K562 (cell line): Measurements from ENCODE around the gene FBXO17.

ENCODE experiments used
- CHD2 ChIP-seq: IDR thresholded peaks from 2 replicates; pipeline ENCODE4 v1.6.1; 2011; ENCODE audit warnings: low read depth, low read length
- CTCF ChIP-seq, 3 experiments: IDR thresholded peaks in 2 of 3; conservative IDR thresholded peaks in 1 of 3; 2 replicates each; pipeline ENCODE4 v1.5.1; 2011 to 2012; ENCODE audit warnings: low read length in 3 of 3, mild to moderate bottlenecking in 3 of 3, control low read depth in 2 of 3, improper control_type of control experiment in 1 of 3, inconsistent platforms in 1 of 3, low read depth in 1 of 3, mixed read lengths in 1 of 3, moderate library complexity in 1 of 3; ENCODE audit not compliant: insufficient read depth in 2 of 3
- NFIC ChIP-seq: fragments of 450-650 bp; IDR thresholded peaks from 2 replicates; pipeline ENCODE4 v1.6.1; 2017; ENCODE audit warnings: mild to moderate bottlenecking, inconsistent platforms
- NRF1 ChIP-seq, 2 experiments: fragments of 450-650 bp; IDR thresholded peaks in 1 of 2; conservative IDR thresholded peaks in 1 of 2; 2 replicates each; pipeline ENCODE4 v1.6.1; 2014; ENCODE audit warnings: mild to moderate bottlenecking in 2 of 2
- POLR2A ChIP-seq: fragments of 450-650 bp; conservative IDR thresholded peaks from 2 replicates; pipeline ENCODE4 v1.6.1; 2016
- POLR2AphosphoS5 ChIP-seq: IDR thresholded peaks from 2 replicates; pipeline ENCODE4 v1.6.1; 2011; ENCODE audit warnings: mild to moderate bottlenecking, low read depth, low read length, moderate library complexity; ENCODE audit not compliant: control insufficient read depth, insufficient read depth
- REST ChIP-seq, 2 experiments: fragments of 450-650 bp; formaldehyde crosslinking in 1 of 2; IDR thresholded peaks; 2 replicates each; pipeline versions ENCODE4 v1.4.0 to v1.6.1; 2014 to 2020; ENCODE audit warnings: mild to moderate bottlenecking in 2 of 2, borderline replicate concordance in 1 of 2, low read depth in 1 of 2
- RUNX1 ChIP-seq: sonication (generic); IDR thresholded peaks from 2 replicates; pipeline ENCODE4 v1.6.1; 2016; ENCODE audit warnings: antibody characterized with exemption, low read depth
- SMC3 ChIP-seq: conservative IDR thresholded peaks from 2 replicates; pipeline ENCODE4 v1.6.1; 2011; ENCODE audit warnings: low read depth, low read length, improper control_type of control experiment; ENCODE audit not compliant: insufficient read depth
- SP1 ChIP-seq: sonication (generic); formaldehyde crosslinking; IDR thresholded peaks from 2 replicates; pipeline ENCODE4 v1.8.1; 2022; ENCODE audit warnings: mild to moderate bottlenecking, missing genetic modification reagents
- STAT6 ChIP-seq: sonication (generic); formaldehyde crosslinking; IDR thresholded peaks from 2 replicates; pipeline ENCODE4 v1.8.1; 2023; ENCODE audit warnings: mild to moderate bottlenecking, missing genetic modification reagents
- TBL1XR1 ChIP-seq, 2 experiments: IDR thresholded peaks; 2 replicates each; pipeline ENCODE4 v1.6.1; 2012; ENCODE audit warnings: improper control_type of control experiment in 2 of 2, low read length in 2 of 2, mild to moderate bottlenecking in 1 of 2
- ZNF174 ChIP-seq: fragments of 250-450 bp; sonication (Bioruptor Pico); IDR thresholded peaks from 2 replicates; pipeline ENCODE4 v1.4.0; 2020; ENCODE audit warnings: mild to moderate bottlenecking

GRCh38 chr19:38900743-38901190, 74.8 kb downstream of the FBXO17 start:
- TF ChIP-seq CHD2 (no peak), SMC3 (no peak), NFIC (no peak), RUNX1 (no peak), NRF1 (conservative IDR thresholded peaks at IDR 0.05 in 1 of 2, IDR thresholded peaks at IDR 0.05 in 1 of 2) (no peak), CTCF (IDR thresholded peaks at IDR 0.05 in 2 of 3, conservative IDR thresholded peaks at IDR 0.05 in 1 of 3; ENCODE audit: insufficient read depth in 2 of 3, low read depth in 1 of 3, low read length in 3 of 3) (no peak), POLR2A (no peak), POLR2AphosphoS5 (no peak), ZNF174 (CRISPR knock-in tag) (no peak), SP1 (CRISPR knock-in tag) (no peak), STAT6 (CRISPR knock-in tag) (no peak), TBL1XR1 (IDR thresholded peaks at IDR 0.05; ENCODE audit: low read length in 2 of 2) (no peak), REST (IDR thresholded peaks at IDR 0.05; ENCODE audit: borderline replicate concordance) (no peak), REST (CRISPR knock-in tag; IDR thresholded peaks at IDR 0.05; ENCODE audit: low read depth) (no peak)
